Measurements from ENCODE around the gene TUBB2B. TPM values are rescaled to one million over a fixed set of nuclear protein-coding genes. Genes with fewer than 3 reads are reported as not detected.
A peak's percentile ranks its signal among the peaks of the same experiment; 100 is the strongest.
"Not testable (repeated sequence)": the region's sequence is repeated elsewhere in the genome, so short reads cannot be mapped to it uniquely, and the experiment has no call there.

The TUBB2B gene
- total RNA-seq, 2 experiments from 2014 or later = not detected

DNA sequence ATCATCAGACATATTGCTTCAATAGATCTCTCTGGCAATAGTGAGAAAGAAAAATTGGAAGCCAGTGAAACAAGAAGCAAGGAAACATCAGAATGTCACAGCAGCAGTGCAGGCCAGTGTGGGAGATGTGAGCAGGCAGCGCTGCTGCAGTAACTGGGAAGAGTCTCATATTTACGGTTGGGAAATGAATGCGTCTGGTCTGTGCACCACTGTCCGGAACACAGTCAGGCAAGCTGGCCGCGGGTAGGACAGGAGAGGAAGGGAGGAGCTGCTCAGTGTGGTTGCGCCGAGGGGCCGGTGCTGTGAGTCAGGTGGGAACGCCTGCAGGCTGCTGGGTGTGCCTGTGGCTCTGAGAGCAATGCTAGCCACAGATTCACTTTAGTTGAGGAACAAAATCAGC is 24.9 kb upstream of the TUBB2B start:
- Mint-ChIP-seq H3K4me1 (peaks cover 10% of the 10 kb centered on the region), H3K4me3 (no peak overlapping the region), H3K27me3 (peaks cover 39% of the 10 kb centered on the region), H3K9me3 (ENCODE audit: low read depth) (no peaks in the 10 kb centered on the region), H3K36me3 (no peaks in the 10 kb centered on the region), H3K27ac (peak overlapping the region; percentile 2)
- CTCF ChIA-PET = interaction anchor here (1.1 to 4.3 kb wide), 18 partner anchors 9 to 480 kb away, joined by 3 to 46 read pairs (median 7); partner anchors contain the start of genes PSMG4 and TUBB2A
- ATAC-seq (no peak), DNase-seq (no peak)

DNA sequence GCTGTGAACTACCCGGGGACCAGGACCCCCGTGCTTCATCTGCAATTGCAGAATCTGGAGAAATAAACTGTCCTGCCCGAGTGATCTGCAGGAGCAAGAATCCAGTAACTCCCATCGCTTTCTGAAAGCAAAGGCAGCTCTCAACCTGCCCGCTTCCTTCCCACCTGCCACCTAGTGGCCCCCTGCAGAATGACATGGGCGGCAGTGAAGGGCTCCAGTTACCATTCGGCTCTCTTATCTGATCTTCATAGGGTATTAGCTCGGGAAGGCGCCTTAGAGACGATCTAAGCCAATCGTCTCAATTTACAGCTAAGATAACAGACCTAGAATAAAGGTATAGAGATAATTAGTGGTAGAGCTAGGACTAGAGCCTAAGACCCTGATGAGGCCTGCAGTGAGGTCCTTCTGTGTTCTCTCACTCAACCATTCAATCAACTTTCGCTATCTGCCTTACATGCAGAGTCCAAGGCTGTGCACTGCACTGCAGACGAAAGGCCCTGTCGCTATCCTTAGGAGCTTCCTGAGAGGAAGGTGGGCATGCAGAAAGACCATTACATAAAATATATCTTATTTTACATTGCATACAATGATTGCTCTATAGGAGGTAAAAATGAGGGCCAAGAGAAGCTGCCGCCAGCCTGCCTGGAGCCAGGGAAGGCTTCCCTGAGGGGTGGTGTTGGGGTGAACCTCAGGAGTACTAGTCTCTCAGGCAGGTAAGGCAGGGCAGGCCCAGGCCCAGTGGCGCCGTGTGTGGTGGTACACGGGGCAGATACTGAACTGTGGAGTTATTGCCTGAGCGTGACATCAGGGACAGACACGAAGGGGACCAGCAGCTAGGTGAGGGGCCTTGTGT is 24.2 kb upstream of the TUBB2B start:
- Mint-ChIP-seq H3K36me3 (no peaks in the 10 kb centered on the region), H3K27me3 (peaks cover 39% of the 10 kb centered on the region), H3K27ac (no peak overlapping the region), H3K9me3 (ENCODE audit: low read depth) (no peaks in the 10 kb centered on the region), H3K4me1 (peaks cover 10% of the 10 kb centered on the region), H3K4me3 (peak overlapping the region; percentile 12)
- DNase-seq (peak; percentile 86), ATAC-seq (peak; percentile 94)
- CTCF ChIA-PET = interaction anchor here (0.7 to 4.3 kb wide), 40 partner anchors 9 to 501 kb away, joined by 3 to 46 read pairs (median 4); partner anchors contain the start of genes NQO2, PSMG4, RIPK1 and TUBB2A

DNA sequence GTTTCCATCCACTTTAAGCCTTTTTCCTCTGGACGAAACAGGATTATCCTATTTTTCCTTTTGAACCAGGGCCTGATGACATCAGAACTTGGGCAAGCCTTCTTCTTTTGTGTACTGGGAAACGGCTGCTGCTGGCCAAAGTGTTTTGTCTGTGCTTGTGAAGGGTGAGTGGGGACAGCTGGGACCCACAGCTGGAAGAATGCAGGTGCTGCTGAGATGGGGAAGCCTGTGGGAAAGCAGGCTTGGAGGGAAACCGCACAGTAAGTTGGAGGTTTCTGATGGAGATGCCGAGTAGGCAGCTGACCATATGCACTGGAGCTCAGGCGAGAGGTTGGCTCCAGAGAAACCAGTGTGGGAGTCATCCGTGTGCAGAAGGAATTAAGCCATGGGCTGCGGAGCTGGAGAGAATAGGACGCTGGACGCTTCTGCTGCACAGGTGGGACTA is 22.8 kb upstream of the TUBB2B start:
- Mint-ChIP-seq H3K4me3 (no peak overlapping the region), H3K27ac (no peak overlapping the region), H3K36me3 (no peaks in the 10 kb centered on the region), H3K9me3 (ENCODE audit: low read depth) (no peaks in the 10 kb centered on the region), H3K27me3 (peaks cover 46% of the 10 kb centered on the region), H3K4me1 (peaks cover 10% of the 10 kb centered on the region)
- DNase-seq (no peak), ATAC-seq (no peak)
- CTCF ChIA-PET = interaction anchor here (1.5 to 4.3 kb wide), 10 partner anchors 11 to 260 kb away, joined by 3 to 46 read pairs (median 8); partner anchors contain the start of genes NQO2, PSMG4 and TUBB2A

DNA sequence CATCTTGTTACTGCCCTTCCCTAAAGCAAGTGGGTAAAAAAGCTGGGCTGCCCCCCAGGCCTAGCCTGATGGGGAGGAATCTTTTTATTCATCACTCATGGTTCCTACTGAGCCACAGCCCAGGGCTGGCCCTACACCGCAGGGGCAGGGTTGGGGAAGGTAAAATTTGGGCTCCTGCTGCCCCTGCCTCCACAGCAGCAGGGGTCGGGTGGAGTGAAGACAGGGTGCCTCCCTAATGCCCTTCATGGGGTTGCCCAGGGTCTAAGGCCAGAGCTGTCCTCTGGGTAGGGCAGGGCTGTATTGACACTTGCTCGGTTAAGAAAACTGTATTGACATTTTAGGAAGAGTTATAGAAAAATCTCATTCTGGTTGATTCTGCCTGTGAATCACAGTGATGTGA is 22.4 kb upstream of the TUBB2B start:
- Mint-ChIP-seq H3K4me1 (peaks cover 10% of the 10 kb centered on the region), H3K36me3 (no peaks in the 10 kb centered on the region), H3K9me3 (ENCODE audit: low read depth) (no peaks in the 10 kb centered on the region), H3K27ac (no peak overlapping the region), H3K27me3 (peaks cover 46% of the 10 kb centered on the region), H3K4me3 (no peak overlapping the region)
- CTCF ChIA-PET = interaction anchor here (0.9 to 4.3 kb wide), 5 partner anchors 11 to 128 kb away, joined by 3 to 46 read pairs (median 8); partner anchors contain the start of gene PSMG4
- ATAC-seq (no peak), DNase-seq (no peak)

DNA sequence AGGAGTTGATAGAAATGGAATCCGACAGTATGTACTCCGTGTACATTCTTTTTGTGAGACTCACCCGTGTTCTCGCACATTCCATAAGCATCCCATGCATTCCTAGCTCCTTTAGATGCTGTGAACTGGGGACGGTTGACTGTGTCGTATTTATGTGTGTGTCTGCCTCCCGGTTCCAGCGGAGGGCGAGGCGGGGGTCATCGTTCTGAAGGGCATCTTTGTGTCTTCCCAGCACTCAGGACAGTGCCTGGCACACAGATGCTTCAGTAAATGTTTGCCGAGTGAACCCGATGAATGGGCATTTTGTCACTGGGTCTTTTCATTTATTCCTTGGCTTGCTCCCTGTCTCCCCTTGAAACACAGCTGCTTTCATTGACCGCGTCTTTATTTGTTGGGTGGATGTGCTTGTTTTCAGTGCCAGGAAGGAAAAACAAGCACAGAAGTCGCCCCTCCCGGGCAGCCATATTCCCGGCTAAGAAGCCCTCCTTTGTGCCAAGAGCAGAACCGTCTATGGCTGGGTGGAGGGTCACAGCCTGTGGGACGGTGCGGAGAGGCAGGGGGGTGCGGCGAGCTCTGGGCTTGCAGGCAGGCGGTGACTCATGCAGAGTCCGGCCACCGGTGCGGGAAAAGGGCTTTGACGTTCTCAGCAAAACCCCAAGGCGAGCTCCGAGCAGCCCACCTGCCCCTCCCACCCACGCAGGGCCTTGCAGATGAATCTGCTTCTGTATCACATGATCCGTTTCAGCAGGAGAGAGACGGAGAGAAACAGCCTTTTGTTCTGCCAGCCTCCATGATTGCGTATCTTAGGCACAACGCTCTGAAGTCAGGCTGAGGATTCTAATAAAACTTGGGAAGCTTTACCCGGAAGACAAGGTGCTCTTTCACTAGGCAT is 20.0 kb upstream of the TUBB2B start:
- no peaks in the 10 kb centered on the region for H3K36me3 Mint-ChIP-seq
- H3K27ac Mint-ChIP-seq = no peak overlapping the region
- no peaks in the 10 kb centered on the region for H3K9me3 Mint-ChIP-seq (ENCODE audit: low read depth)
- no peak overlapping the region for H3K4me3 Mint-ChIP-seq
- DNase-seq = no peak
- ATAC-seq = no peak
- H3K4me1 Mint-ChIP-seq = peaks cover 10% of the 10 kb centered on the region
- CTCF ChIA-PET = interaction anchor here (0.8 to 1.3 kb wide), 4 partner anchors 10 to 127 kb away, joined by 3 read pairs; no protein-coding TSS in a partner anchor
- peaks cover 57% of the 10 kb centered on the region for H3K27me3 Mint-ChIP-seq

DNA sequence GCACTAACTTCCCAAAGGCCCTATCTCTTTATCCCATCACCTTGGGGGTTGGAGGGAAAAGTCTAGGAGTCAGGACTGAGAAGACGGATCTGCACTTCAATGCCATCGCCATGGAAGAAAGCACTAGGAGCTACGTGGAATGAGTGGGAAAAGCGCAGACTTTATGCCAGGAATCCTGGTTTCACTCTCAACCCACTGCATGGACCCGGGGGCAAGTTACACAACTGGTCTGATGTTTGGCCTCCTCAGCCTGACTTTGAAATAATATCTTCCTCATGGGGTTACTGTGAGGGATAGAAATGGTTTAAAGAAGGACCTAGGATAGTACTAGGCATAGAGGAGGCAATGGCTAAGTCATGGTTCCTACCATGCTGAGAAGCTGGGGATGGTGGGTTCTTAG is 17.8 kb upstream of the TUBB2B start:
- Mint-ChIP-seq H3K27me3 (peaks cover 58% of the 10 kb centered on the region), H3K9me3 (ENCODE audit: low read depth) (no peaks in the 10 kb centered on the region)
- CTCF ChIA-PET = no interaction called here

DNA sequence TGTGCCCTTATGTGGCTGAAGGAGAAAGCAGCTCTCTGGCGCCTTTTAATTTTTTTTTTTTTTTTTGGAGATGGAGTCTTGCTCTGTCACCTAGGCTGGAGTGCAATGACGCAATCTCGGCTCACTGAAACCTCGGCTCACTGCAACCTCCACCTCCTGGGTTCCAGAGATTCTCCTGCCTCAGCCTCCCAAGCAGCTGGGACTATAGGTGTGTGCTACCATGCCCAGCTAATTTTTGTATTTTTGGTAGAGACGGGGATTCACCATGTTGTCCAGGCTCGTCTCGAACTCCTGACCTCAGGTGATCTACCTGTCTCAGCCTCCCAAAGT is 17.3 kb upstream of the TUBB2B start:
- H3K4me3 Mint-ChIP-seq; DNase-seq; H3K4me1 Mint-ChIP-seq; H3K36me3 Mint-ChIP-seq; CTCF ChIA-PET; ATAC-seq; H3K27ac Mint-ChIP-seq; H3K9me3 Mint-ChIP-seq (ENCODE audit: low read depth): not testable (repeated sequence)
- H3K27me3 Mint-ChIP-seq = peaks cover 58% of the 10 kb centered on the region

More for the DNA sequence above, 17.8 kb upstream of the TUBB2B start:
- H3K27ac Mint-ChIP-seq = no peak overlapping the region
- H3K36me3 Mint-ChIP-seq = no peaks in the 10 kb centered on the region
- ATAC-seq (no peak), DNase-seq (no peak)
- no peak overlapping the region for H3K4me3 Mint-ChIP-seq
- H3K4me1 Mint-ChIP-seq = no peaks in the 10 kb centered on the region

DNA sequence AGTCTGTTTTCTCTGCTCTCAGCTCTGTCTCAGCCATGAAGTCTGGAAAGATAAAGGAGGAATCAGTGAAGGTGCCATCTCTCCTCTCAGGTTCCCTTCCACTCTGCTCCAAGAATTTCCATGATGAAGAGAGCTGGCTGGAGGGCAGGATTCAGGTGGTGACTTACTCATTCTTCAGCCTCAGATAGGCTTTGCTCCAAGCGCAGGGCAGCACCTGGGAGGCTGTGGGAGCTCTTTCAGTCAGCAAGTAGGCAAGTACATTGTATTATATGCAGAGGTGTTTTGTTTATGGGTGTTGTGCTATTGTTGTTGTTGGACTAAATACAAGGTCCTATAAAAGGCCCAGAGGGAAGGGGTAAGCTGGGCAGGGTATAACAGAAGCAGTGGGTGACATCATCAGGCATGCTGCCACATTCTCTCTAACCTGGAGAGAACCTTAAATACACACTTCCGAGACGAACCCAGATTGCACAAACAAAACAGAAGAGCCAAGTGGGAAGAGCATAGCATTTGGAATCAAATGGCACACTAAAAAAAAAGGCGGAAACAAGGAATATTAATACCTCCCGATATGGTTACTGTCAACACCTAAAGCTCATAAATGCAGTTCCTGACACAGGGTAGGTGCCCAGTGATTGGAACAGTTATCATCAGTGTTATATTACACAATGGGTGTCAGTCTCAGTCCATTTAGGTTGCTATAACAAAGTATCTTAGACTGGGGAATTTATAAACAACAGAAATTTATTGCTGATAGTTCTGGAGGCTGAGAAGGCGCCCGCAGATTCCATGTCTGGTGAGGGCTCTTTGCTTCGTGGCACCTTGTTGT is 16.8 kb upstream of the TUBB2B start:
- Mint-ChIP-seq H3K27ac (no peak overlapping the region), H3K9me3 (ENCODE audit: low read depth) (no peaks in the 10 kb centered on the region), H3K36me3 (no peaks in the 10 kb centered on the region), H3K27me3 (peaks cover 58% of the 10 kb centered on the region), H3K4me3 (no peak overlapping the region), H3K4me1 (no peaks in the 10 kb centered on the region)
- CTCF ChIA-PET = interaction anchor here (2.4 kb wide), 1 partner anchor 7 kb away, joined by 8 read pairs; no protein-coding TSS in a partner anchor
- DNase-seq = no peak
- ATAC-seq = no peak

DNA sequence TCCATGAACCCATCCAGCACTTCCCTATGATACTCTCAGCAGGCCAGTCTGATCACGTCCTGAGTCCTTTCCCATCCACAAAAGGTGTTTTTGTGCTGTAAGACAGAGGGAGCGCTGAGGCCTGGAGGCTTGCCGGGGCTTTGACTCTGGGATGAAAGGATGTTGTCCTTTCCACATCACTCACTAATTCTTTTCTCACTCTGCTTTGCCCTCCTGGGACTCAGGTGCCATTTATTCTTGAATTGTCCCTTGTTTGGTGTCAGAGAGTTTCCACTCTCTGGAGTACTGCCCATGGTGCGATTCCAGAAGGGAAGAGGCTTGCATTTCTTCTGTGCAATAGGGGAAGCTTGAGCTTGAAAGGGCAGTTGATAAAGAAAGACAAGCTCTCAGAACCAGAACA is 15.3 kb upstream of the TUBB2B start:
- no peak for DNase-seq
- H3K4me3 Mint-ChIP-seq = no peak overlapping the region
- peaks cover 56% of the 10 kb centered on the region for H3K27me3 Mint-ChIP-seq
- no peaks in the 10 kb centered on the region for H3K4me1 Mint-ChIP-seq
- no peaks in the 10 kb centered on the region for H3K36me3 Mint-ChIP-seq
- CTCF ChIA-PET = interaction anchor here (2.4 kb wide), 1 partner anchor 9 kb away, joined by 8 read pairs; no protein-coding TSS in a partner anchor
- H3K27ac Mint-ChIP-seq = no peak overlapping the region
- H3K9me3 Mint-ChIP-seq (ENCODE audit: low read depth) = no peaks in the 10 kb centered on the region
- ATAC-seq = no peak

DNA sequence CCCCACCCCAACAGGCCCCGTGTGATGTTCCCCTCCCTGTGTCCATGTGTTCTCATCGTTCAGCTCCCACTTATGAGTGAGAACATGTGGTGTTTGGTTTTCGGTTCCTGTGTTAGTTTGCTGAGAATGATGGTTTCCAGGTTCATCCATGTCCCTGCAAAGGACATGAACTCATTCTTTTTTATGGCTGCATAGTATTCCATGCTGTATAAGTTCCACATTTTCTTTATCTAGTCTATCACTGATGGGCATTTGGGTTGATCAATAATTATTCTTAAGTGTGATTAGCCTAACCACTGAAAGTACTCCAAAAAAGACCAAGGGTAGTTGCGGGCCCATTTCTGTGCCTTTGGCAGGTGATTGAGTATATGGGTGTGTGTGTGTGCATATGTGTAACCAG is 14.3 kb upstream of the TUBB2B start:
- DNase-seq; H3K27ac Mint-ChIP-seq; H3K9me3 Mint-ChIP-seq (ENCODE audit: low read depth); H3K4me1 Mint-ChIP-seq; H3K4me3 Mint-ChIP-seq; H3K36me3 Mint-ChIP-seq; ATAC-seq: not testable (repeated sequence)
- CTCF ChIA-PET = interaction anchor here (2.4 kb wide), 1 partner anchor 10 kb away, joined by 8 read pairs; no protein-coding TSS in a partner anchor
- H3K27me3 Mint-ChIP-seq = peaks cover 55% of the 10 kb centered on the region

DNA sequence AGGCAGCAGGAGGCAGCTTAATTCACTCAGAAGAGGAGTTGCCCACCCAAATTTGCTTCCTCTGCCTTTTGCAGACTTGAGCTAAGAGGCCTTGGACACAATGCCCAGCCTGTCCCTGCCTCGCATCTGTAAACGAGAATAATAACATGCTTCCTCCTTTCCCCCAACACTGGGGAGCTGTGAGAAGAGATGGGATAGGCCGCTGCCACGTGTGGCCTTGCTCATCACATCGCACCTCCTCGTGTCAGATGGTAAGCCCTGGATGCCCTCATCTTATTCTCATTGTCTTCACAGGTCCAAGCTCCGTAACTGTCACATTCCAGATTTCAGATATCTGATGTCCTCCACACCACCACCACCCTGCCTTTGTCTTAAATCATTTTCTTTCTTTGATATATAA is 13.1 kb upstream of the TUBB2B start:
- CTCF ChIA-PET = interaction anchor here (2.1 kb wide), 1 partner anchor 11 kb away, joined by 13 read pairs; no protein-coding TSS in a partner anchor
- no peaks in the 10 kb centered on the region for H3K4me1 Mint-ChIP-seq
- no peak for DNase-seq
- no peaks in the 10 kb centered on the region for H3K36me3 Mint-ChIP-seq
- H3K27me3 Mint-ChIP-seq = peaks cover 59% of the 10 kb centered on the region
- no peak overlapping the region for H3K4me3 Mint-ChIP-seq
- no peaks in the 10 kb centered on the region for H3K9me3 Mint-ChIP-seq (ENCODE audit: low read depth)
- no peak overlapping the region for H3K27ac Mint-ChIP-seq
- no peak for ATAC-seq

DNA sequence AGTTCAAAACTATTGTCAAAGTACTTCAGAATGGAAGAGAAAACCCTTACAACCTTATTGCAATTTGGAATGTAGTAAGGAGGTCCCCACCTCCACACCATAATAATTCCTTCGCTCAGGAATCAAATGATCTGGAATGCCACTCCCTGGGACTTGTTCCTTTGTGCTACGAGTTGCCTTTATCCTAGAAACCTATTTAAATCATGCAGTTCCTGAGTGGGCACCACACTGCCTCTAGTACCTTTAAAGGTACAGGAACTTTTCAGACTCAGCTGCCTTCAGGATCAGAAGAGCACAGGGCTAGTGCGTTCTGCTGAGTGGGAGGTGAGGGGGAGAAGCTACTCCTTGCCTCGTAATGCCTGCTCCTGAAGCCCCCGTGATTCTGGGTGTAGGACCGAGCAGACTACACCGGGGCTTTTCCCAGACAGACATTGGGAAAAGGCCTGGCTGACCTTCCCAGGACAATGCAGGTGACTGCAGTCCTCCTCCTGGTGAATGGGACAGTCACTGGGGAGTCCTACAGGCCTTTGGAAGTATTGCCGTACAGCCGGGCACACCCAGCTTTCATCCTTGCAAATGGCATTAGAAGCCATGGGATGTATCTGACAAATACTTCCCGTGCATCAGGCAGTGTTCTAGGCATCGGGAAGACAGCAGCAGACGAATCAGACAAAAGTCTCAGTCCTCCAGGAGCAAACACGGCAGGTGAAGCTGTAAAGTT is 11.8 kb upstream of the TUBB2B start:
- peaks cover 64% of the 10 kb centered on the region for H3K27me3 Mint-ChIP-seq
- DNase-seq (no peak), ATAC-seq (no peak)
- CTCF ChIA-PET = interaction anchor here (2.1 kb wide), 1 partner anchor 12 kb away, joined by 13 read pairs; no protein-coding TSS in a partner anchor
- no peak overlapping the region for H3K27ac Mint-ChIP-seq
- H3K4me3 Mint-ChIP-seq = no peak overlapping the region
- no peaks in the 10 kb centered on the region for H3K9me3 Mint-ChIP-seq (ENCODE audit: low read depth)
- H3K36me3 Mint-ChIP-seq = no peaks in the 10 kb centered on the region
- no peaks in the 10 kb centered on the region for H3K4me1 Mint-ChIP-seq
